HG03108 (cell line): ENCODE results near the gene DGKA.
"Not testable (repeated sequence)": the region's sequence is repeated elsewhere in the genome, so short reads cannot be mapped to it uniquely, and the experiment has no call there.

ENCODE experiments used
- ATAC-seq: cut with Tn5 transposase; IDR thresholded peaks from one replicate; pipeline ENCODE4 v1.9.1; 2021; ENCODE audit warnings: moderate library complexity; ENCODE audit not compliant: unreplicated experiment

DGKA gene

DNA sequence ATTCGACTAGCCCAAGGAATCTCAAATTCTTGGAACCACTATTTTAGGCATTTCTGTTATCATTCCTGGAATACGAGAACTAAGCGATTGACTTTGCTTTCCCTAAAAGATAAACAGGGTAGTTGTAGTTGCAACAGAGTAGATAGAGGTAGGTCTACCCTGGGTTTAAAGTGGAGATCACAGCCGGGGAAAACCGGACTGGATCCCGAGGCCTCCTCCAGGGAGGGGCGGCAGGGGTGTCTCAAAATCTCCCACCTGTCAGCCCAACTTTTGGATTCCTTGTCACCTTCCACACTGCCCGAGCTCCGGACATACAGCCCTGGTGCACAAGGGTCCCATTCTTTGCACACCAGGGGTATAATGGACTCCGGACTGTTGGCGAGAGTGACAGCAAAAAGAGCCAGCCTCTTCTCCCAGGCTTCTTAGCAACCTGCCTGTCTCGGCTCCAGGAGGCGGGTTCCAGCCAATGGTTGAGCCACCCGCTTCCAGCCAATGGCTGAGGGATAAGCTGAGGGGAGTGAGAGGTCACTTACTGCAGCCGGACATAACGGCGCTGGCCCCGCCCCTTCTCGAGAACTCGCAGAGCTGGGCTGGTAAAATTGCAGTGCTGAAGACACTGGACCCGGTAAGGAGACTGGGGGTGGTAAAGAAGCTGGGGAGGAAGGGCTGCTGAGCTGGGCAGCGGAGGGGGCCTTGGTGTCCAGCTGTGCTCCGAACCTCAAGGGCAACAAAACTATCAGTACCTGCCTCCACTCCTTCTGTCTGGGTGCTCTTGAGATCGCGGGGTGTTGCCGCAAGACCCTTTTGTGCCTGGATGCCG, 66.0 kb downstream of the DGKA start, which contains the start of gene SUOX:
SUOX (plus strand) TSS at position 562 of the 820 bp plus-strand sequence. CDS start 4,946 bp downstream, outside the sequence.
- ATAC-seq, result peak; percentile 100

DNA sequence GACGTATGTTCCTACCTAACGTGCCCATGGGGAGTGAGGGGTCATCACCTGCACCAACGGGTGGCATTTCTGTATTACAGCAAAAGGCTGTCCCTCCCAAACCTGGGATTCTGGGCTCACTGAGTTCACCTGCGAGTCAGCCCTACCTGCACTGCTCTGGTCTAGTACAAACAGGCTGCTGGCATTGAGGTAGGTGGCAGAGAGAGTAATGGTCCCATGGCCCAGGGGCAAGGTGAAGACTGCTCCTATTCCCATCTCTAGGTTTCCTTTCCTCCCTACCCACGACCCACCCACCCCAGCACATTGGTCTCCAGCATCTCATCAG, 66.5 kb downstream of the DGKA start:
- no peak for ATAC-seq

DNA sequence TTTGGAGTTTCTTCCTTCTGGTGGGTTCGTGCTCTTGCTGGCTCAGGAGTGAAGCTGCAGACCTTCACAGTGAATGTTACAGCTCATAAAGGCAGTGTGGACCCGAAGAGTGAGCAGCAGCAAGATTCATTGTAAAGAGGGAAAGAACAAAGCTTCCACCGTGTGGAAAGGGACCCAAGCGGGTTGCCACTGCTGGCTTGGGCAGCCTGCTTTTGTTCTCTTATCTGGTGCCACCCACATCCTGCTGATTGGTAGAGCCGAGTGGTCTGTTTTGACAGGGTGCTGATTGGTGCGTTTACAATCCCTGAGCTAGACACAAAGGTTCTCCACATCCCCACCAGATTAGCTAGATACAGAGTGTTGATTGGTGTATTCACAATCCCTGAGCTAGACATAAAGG, 68.6 kb downstream of the DGKA start:
- not testable (repeated sequence) for ATAC-seq

DNA sequence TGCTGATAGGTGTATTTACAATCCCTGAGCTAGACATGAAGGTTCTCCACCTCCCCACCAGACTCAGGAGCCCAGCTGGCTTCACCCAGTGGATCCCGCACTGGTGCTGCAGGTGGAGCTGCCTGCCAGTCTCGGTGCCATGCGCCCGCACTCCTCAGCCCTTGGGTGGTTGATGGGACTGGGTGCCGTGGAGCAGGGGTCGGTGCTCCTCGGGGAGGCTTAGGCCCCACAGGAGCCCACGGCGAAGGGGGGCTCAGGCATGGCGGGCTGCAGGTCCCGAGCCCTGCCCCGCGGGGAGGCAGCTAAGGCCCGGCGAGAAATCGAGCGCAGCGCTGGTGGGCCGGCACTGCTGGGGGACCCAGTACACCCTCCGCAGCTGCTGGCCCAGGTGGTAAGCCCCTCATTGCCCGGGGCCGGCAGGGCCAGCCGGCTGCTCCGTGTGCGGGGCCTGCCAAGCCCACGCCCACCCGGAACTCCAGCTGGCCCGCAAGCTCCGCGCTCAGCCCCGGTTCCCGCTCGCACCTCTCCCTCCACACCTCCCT, 69.1 kb downstream of the DGKA start:
- not testable (repeated sequence) for ATAC-seq

DNA sequence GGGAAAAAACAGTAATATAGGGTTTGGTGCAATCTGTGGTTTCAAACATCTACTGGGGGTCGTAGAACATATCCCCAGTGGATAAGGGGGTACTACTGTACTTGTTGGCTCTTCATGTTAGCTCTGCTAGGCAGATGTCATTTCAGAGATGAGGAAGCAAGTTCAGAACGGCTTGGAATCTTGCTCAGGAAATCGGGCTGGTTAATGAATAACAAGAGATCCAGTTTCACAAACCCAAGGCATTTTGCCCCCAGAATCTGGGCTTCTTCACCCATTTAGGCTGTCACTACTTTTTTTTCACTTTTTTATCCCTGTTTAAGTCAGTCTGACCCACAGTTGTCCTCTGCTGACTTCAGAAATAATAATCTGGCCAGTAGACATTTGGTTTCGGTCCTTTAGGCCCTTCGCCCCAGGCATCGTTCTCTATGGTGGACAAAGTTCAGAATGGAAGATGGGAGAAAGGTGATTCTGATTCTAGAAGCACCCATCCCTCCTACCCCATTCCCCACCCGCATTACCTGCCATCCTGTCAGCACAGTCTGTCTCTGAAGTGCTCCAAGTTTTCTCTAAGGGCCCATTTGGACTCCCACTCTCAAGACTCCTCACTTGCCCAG, 70.6 kb downstream of the DGKA start:
- ATAC-seq, result no peak

DNA sequence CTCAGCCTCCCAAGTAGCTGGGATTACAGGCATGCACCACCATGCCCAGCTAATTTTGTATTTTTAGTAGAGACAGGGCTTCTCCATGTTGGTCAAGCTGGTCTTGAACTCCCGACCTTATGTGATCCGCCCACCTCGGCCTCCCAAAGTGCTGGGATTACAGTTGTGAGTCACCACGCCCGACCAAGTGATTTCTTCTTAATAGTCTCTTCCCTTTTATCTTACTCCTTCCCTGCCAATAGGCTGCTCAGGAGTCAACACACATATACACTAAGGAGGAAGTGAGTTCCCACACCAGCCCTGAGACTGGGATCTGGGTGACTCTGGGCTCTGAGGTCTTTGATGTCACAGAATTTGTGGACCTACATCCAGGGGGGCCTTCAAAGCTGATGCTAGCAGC, 72.4 kb downstream of the DGKA start:
- ATAC-seq, result not testable (repeated sequence)
